ENCODE measurements around the gene PMPCB.

PMPCB gene

DNA sequence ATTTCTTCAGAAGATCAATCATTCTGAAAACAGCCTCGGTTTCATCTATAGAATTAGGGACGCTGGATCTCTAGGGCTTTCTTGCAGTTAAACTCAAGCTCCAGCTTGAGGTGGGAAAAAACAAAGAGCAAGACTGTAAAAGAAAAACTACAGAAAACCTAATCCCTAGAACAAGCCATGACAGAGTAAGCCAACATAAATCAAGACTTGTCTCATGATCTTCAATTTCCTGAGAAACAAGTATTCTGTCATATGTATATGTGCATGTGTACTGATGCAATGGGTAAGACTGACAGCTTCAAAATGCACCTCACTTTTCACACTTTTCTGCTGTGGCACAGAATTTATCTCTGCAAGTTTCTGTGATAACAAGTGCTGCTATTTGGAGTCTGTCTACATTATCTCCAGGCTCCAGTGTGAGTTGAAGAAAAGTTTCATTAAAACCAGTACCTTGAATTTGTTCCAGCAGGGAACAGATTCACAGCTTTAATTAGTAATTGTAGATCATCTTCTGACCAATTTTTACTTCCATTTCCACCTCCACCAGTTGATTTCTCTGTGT, 19.2 kb downstream of the PMPCB start:
- H3K27ac ChIP-seq: no peak overlapping the region
- no peak for DNase-seq (ENCODE audit: low read depth, low spot score)

DNA sequence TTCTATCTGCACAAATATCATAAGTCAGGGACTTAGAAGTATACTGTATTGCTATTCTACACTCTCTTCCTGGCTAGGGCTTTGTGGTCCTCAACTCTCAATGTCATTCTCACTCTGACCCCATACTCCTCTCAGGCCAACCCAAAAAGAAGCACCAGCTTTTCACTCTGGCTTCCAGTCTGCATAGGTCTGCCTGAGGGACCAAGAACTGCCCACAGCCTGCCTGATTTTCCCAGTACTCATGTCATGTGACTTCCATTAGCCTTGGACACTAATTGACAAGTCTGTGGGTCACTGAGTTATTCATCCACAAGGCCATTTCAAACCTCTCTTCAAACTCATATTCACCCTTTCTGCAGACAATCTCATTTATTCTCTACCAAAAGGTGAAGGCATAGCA, 19.8 kb downstream of the PMPCB start:
- no peak overlapping the region for H3K27ac ChIP-seq
- DNase-seq (ENCODE audit: low read depth, low spot score): no peak

DNA sequence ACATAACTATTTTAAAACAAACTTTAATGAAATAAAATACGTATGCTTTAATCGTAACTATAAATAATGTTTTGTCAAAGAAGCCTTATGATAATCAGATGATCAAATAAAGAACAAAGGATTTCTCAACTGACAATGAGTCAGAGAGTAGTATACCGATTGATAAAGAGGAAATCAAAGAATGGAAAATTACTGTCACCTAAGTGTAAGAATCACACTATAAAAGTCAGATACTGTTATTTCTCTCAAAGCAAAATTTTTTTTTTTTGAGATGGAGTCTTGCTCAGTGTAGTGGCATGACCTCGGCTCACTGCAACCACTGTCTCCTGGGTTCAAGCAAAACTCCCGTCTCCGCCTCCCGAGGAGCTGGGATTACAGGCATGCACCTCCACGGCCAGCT, 28.5 kb downstream of the PMPCB start:
- no peak overlapping the region for H3K27ac ChIP-seq
- no peak for DNase-seq (ENCODE audit: low read depth, low spot score)

DNA sequence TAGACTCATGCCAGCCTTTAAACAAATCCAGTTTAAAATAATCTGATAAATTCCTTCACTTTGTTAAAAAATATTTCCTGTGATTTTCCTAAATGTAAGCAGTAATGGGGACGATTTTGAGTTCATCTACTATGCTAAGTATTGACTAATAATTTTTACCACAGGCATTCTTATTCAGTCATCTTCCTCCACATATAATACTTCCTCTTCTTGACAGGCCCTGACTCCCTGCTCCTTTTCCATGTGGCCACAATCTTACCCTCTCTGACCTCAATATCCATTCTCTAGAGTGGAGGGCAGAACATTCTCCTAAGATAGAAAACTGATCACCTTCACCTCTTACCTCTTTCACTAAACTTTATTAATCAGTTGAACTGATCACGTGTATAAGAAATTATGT, 39.5 kb downstream of the PMPCB start:
- no peak for DNase-seq (ENCODE audit: low read depth, low spot score)
- no peak overlapping the region for H3K27ac ChIP-seq

DNA sequence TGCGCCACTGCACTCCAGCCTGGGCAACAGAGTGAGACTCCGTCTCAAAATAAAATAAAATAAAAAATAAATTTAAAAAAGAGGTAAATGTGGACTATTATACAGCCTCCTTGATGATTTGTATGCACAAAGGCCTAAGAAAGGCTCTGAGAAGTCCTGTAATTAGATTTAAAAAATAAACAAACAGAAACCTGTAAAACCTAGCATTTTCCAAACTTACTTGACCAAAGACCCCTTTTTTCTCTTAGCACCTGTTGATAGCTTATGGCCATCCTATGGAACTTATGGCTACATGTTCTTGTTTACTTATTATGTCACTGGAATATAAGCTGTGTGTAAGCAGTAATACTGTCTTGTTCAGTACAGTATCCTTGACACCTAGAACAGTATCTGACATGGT, 41.6 kb downstream of the PMPCB start:
- no peak overlapping the region for H3K27ac ChIP-seq
- no peak for DNase-seq (ENCODE audit: low read depth, low spot score)

DNA sequence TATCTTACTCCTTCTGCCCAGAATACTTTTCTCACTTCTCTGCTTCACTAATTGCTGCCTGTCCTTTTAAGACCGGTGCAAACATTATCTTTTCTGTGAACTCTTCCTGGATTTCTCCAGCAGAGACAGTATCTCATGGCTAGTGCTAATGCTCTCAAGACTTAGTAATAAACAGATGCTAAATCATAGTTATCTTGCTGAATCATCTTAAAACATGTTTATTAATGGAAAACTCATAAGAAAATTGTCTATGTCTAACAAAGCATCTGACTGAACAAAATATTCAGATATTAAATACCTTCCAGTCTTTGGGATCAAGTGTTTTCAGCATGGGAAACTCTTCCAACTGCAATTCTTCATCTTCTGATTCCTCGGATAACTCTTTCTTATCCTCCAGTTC, 44.2 kb downstream of the PMPCB start:
- no peak overlapping the region for H3K27ac ChIP-seq
- DNase-seq (ENCODE audit: low read depth, low spot score): no peak

DNA sequence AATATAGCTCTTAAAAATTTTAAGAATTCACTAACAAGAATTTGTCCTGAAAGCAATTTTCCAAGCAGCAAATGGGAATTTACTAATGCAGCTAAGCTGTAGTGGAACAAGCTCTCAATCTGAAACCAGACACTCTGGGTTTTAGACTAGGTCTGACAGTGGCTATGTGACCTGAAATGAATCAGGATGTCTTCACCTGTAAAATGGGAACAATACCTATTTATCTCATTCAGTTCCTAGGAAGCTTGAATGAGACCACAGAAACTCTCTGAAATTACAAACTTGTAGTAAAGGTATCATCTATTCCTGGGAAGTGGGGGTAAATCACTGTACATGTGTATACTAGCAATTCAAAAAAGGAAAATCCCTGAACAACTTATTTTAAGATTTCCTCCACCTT, 46.1 kb downstream of the PMPCB start:
- no peak overlapping the region for H3K27ac ChIP-seq
- no peak for DNase-seq (ENCODE audit: low read depth, low spot score)

DNA sequence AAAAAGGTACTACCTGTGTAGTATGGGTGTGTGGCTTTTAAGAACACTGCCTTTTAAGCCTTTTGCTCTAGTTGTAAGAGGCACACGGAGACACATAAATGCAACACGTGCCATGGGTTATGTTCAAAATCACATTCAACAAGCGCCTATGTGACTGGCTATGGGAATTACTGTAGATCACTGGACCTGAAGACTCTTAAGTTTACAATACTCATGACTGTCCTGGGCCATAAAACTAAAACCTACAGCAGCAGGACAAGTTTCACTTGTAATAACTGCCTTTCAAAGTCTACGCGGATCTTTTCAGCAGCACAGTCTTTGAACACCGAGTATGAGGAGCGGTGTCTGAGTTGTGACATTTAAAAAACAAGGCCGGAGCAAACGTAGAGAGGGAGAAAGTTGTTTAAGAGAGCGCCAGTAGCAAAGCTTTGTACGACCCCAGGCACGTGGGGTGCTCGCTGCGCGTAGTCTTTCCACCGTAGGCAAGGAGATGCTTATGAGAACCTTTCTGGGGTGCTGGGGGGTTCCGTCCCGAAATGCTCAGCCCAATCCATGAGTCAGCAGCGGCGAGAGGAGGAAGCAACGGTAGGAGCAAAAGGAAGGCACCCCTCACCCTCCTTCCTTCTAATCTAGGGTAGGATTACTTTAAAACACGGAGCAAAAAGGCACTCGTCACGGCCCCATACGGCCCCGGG, 46.7 kb downstream of the PMPCB start:
- H3K27ac ChIP-seq: peak overlapping the region; percentile 65
- no peak for DNase-seq (ENCODE audit: low read depth, low spot score)

DNA sequence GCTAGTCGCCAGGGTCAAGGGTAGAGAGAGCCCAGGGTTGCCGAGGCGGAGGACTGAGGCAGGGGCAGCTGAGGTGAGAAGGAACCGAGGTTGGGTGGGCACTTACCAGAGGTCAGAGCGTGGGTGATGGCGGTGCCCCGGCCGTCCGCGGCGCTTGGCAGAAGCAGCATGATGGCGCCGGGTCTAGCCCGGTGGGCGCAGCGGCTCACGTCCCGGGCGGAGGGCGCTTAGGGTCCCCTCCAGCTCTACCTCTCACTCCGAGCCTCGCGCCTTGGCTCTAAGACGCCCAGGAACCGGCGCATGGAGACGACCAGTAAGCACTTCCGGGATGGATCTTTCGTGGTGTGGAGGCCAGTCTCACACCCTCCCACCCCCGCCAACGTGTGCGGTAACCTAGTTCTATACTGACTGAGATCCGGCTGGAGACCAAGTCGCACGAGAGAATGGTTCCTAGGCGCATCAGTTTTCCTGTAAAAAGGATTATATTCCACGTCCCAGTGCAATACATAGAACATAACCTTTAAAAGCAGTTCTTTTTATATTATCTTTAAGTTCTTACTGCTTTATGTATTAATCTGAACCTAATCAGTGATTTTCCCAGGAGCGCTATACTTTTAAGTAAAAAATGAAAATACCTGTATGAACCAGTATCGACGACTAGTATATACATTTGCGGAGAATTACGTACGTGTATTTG, 47.4 kb downstream of the PMPCB start, which contains the start of gene DNAJC2:
TSS of gene DNAJC2 (minus strand) at position 315 of the 697 bp plus-strand sequence. CDS start at position 170, 145 bp downstream.
- peak within 1 kb of the TSS; percentile 65 for H3K27ac ChIP-seq
- peak; percentile 78 for DNase-seq (ENCODE audit: low read depth, low spot score)

DNA sequence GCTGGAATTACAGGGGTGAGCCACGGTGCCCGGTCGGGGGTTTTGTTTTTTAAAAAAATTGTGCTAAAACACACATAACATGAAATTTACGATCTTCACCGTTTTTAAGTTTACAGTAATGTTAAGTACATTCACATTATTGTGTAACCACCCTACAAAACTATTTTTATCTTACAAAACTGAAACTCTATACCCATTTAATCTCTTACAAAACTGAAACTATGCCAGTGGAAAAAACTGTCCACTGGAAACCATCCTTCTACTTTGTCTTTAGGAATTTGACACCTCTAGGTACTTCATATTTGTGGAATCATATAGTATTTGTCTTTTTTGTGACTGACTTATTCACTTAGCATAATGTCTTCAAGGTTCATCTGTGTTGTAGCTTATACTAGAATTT, 49.2 kb downstream of the PMPCB start:
- no peak overlapping the region for H3K27ac ChIP-seq
- no peak for DNase-seq (ENCODE audit: low read depth, low spot score)

DNA sequence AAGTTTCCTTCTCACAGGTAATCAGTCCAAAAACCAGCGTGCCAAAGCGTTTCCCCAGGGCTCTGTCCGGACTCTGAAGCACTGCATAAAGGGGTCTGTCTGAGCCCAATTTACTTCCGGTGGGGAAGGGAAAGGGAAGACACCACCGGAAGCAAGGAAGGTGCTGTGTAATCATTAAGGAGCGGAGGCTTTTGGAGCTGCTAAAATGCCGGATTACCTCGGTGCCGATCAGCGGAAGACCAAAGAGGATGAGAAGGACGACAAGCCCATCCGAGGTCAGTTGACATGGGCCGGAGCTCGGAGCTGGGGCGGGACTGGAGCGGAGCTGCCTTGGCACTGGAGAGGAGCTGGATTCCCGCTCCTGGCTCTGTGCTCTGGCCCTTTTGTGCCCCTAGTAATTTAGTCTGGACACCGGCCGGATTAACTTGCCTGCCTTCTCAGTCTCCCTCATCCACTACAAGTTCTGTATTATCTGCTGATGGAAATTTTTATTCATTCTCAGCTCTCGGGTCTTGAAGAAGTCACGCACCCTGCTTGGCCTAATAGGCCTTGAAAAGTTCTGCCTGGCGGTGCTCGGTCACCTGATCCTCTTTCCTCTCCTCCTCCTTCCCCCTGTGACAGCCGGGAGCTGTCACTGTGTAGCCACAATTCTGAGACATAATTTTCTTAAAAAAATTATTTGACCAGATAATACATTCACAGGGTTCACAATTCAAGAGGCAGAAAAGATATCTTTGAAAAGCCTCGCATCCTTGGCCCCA, 50.5 kb downstream of the PMPCB start, which contains the start of gene PSMC2:
TSS of gene PSMC2 (plus strand) at position 137 of the 761 bp plus-strand sequence. CDS start at position 206, 69 bp downstream.
- DNase-seq (ENCODE audit: low read depth, low spot score): peak; percentile 69
- H3K27ac ChIP-seq: peak within 1 kb of the TSS; percentile 80

DNA sequence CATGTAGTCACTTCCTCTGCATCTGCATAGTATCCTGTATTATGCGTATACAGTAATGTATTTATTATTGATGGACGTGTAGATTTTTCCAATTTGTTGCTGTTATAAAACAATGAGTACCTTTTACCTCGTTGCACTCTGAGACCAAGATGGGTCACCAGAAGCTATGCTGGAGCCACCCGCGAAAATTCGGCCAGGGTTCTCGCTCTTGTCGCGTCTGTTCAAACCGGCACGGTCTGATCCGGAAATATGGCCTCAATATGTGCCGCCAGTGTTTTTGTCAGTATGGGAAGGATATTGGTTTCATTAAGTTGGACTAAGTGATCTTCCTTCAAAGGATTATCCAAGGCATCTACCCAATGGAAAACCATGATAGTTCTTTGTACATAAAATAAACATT, 51.2 kb downstream of the PMPCB start:
- no peak overlapping the region for H3K27ac ChIP-seq
- DNase-seq (ENCODE audit: low read depth, low spot score): no peak

DNA sequence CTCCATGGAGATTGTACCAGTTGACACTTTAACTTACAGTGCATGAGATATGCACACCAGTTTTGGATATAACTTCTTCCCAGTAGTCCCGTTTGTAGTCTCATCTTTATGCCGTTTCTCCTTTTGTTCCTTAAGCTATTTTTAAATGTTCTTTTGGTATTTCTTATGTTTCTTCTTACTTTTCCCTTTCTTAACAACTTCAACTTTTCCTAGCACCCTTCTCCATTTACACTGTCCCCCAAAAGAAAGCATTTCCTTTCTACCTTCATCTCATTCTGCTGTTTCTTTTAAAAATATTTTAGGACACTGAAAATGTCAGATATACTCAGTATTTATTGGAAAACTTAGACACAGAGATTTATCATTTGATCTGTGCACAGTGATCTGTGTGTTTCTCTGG, 51.7 kb downstream of the PMPCB start:
- no peak for DNase-seq (ENCODE audit: low read depth, low spot score)
- H3K27ac ChIP-seq: no peak overlapping the region

DNA sequence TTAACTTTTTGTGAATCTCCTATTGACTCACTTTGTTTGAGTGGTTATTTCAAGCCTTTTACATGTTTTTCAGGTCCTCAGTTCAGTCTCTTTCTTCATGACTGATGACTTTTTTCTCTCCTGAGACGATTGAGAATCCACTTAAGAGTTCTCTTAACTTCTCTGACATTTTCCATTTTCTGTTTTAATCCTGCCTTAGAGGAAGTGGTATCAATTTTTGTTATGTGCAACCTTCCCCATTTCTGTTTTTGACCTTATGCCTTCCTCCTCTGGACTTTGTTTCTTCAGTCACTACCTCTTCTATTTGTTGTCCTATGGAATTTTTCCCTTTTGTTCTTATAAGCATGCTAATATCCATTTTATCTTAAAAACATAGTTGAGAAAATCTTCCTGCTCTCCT, 52.6 kb downstream of the PMPCB start:
- H3K27ac ChIP-seq: no peak overlapping the region
- no peak for DNase-seq (ENCODE audit: low read depth, low spot score)
